Measurements from ENCODE around the gene MT1M.
A peak's percentile ranks its signal among the peaks of the same experiment; 100 is the strongest.

Gene MT1M

DNA sequence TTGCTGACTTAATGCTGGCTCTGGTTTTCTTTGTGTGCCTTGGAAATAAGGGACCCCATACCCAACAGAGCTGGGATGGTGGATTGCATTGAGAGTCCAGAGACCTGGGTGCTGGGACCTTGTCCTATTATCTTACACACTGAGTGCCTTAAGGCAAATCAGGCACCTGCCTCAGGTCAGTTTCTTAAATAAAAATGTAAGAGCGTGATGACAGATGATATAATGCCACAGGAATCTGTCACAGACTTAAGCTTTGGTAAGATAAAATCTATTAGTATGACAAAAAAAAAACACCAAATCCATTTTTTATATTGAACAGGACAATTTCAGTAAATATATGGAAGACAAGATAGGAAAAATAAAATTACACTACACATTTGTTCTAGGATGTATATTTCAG is 7.6 kb downstream of the MT1M start:
- Histone ChIP-seq H3K4me1 (ENCODE audit: control insufficient read depth, insufficient read depth, low read length) (peaks cover 24% of the 10 kb centered on the region), H3K27me3 (ENCODE audit: control insufficient read depth in 1 of 2, insufficient read depth in 2 of 2, low read length in 2 of 2) (peaks cover 43 to 80% of the 10 kb centered on the region in 2 donors), H3K9me3 (ENCODE audit: control insufficient read depth in 2 of 2, low read length in 2 of 2) (no peaks in the 10 kb centered on the region), H3K27ac (ENCODE audit: low read length) (no peak overlapping the region), H3K4me3 (ENCODE audit: low read length in 2 of 2) (no peak overlapping the region), H3K9ac (ENCODE audit: low read length in 2 of 2) (no peak overlapping the region), H3K36me3 (ENCODE audit: control insufficient read depth in 2 of 2, insufficient read depth in 2 of 2, low read length in 2 of 2) (no peaks in the 10 kb centered on the region)

- Histone ChIP-seq H3K36me3 (ENCODE audit: control insufficient read depth in 2 of 2, insufficient read depth in 2 of 2, low read length in 2 of 2) (no peaks in the 10 kb centered on the region), H3K9ac (ENCODE audit: low read length in 2 of 2) (no peak overlapping the region), H3K27me3 (ENCODE audit: control insufficient read depth in 1 of 2, insufficient read depth in 2 of 2, low read length in 2 of 2) (peaks cover 38 to 71% of the 10 kb centered on the region in 2 donors), H3K27ac (ENCODE audit: low read length) (no peak overlapping the region), H3K4me3 (ENCODE audit: low read length in 2 of 2) (no peak overlapping the region), H3K9me3 (ENCODE audit: control insufficient read depth in 2 of 2, low read length in 2 of 2) (no peaks in the 10 kb centered on the region), H3K4me1 (ENCODE audit: control insufficient read depth, insufficient read depth, low read length) (peaks cover 22% of the 10 kb centered on the region)
Measured at GRCh38 chr16:56641166-56641565, 8.7 kb downstream of the MT1M start.

DNA sequence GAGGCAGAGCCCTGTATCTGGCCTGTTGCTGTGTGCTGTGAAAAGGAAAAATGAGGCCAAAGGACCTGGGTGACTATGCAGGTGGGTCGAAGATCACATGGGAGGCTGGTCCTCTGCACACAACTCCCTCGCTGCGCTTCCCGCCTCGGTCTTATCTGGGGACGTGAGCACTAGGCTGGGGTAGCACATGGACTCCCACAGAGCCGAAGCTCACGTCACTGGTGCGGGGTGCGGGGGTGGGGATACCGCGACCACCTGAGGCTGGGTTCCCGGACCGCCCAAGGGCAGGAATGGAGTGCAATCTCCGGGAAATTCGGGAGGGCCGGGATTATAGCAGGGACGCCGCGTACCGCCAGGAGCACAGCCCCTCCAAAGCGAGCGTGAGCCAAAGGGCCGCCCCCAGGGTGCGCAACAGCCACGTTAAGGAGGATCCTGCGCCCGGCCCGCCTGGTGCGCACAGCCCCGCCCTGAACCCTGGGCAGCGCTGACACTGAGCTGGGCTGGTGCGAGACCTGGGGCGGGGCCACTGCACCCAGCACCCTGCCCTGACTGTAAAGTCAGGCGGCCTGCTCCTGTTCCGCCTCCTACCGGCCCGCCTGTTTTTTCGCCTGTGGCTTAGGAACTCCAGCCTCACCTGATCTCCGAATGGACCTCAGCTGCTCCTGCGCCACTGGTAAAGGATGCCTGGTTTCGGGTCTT is 10.8 kb downstream of the MT1M start:
- peaks cover 36 to 71% of the 10 kb centered on the region in 2 donors for H3K27me3 ChIP-seq (ENCODE audit: control insufficient read depth in 1 of 2, insufficient read depth in 2 of 2, low read length in 2 of 2)
- H3K27ac ChIP-seq (ENCODE audit: low read length), result peak overlapping the region; percentile 37
- H3K9ac ChIP-seq (ENCODE audit: low read length in 2 of 2), result no peak overlapping the region

DNA sequence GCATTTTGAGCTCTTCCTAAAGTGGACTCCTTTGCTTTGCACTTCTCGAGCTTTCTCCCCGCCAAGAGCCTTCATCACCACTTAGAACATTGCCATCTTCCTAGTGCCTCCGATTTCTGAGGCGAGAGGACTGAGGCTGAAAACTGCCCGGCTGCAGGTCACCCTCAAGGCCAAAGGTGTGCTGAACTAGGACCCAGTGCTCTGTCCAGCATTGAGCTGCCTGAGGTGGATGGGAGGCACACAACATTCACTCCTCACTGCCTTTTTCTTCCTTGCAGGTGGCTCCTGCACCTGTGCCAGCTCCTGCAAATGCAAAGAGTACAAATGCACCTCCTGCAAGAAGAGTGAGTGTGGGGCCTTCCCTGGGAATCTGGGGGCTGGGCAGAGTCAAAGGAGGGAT is 11.4 kb downstream of the MT1M start:
- Histone ChIP-seq H3K27ac (ENCODE audit: low read length) (no peak overlapping the region), H3K27me3 (ENCODE audit: control insufficient read depth in 1 of 2, insufficient read depth in 2 of 2, low read length in 2 of 2) (peaks cover 40 to 71% of the 10 kb centered on the region in 2 donors), H3K36me3 (ENCODE audit: control insufficient read depth in 2 of 2, insufficient read depth in 2 of 2, low read length in 2 of 2) (no peaks in the 10 kb centered on the region), H3K4me3 (ENCODE audit: low read length in 2 of 2) (peak overlapping the region in 1 of 2 donors; percentile 62), H3K9me3 (ENCODE audit: control insufficient read depth in 2 of 2, low read length in 2 of 2) (no peaks in the 10 kb centered on the region), H3K9ac (ENCODE audit: low read length in 2 of 2) (no peak overlapping the region), H3K4me1 (ENCODE audit: control insufficient read depth, insufficient read depth, low read length) (peaks cover 13% of the 10 kb centered on the region)

More for the DNA sequence above, 10.8 kb downstream of the MT1M start:
- peak overlapping the region; percentile 25 to 62 for H3K4me3 ChIP-seq (ENCODE audit: low read length in 2 of 2)
- H3K9me3 ChIP-seq (ENCODE audit: control insufficient read depth in 2 of 2, low read length in 2 of 2), result no peaks in the 10 kb centered on the region
- peaks cover 18% of the 10 kb centered on the region for H3K4me1 ChIP-seq (ENCODE audit: control insufficient read depth, insufficient read depth, low read length)
- no peaks in the 10 kb centered on the region for H3K36me3 ChIP-seq (ENCODE audit: control insufficient read depth in 2 of 2, insufficient read depth in 2 of 2, low read length in 2 of 2)

DNA sequence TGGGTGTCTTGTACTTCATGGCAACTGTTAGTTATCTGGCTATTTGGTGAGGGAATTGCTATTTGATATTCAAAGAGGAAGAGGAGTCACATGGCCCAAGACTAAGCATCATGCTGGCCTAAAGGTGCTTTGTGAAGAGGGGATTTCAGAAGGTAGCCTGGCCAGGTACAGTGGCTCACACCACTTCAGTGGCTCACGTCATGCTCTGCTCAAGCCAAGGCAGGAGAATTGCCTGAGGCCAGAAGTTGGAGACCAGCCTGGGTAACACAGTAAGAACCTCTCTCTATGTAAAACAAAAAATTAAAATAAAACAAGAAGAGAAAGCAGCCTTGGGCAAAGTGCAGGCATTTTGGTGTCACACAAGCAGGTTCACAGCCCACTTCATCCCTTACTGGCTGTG is 12.9 kb downstream of the MT1M start:
- H3K27ac ChIP-seq (ENCODE audit: low read length), result no peak overlapping the region
- peaks cover 13% of the 10 kb centered on the region for H3K4me1 ChIP-seq (ENCODE audit: control insufficient read depth, insufficient read depth, low read length)
- H3K36me3 ChIP-seq (ENCODE audit: control insufficient read depth in 2 of 2, insufficient read depth in 2 of 2, low read length in 2 of 2), result no peaks in the 10 kb centered on the region
- H3K4me3 ChIP-seq (ENCODE audit: low read length in 2 of 2), result no peak overlapping the region
- no peak overlapping the region for H3K9ac ChIP-seq (ENCODE audit: low read length in 2 of 2)
- no peaks in the 10 kb centered on the region for H3K9me3 ChIP-seq (ENCODE audit: control insufficient read depth in 2 of 2, low read length in 2 of 2)
- H3K27me3 ChIP-seq (ENCODE audit: control insufficient read depth in 1 of 2, insufficient read depth in 2 of 2, low read length in 2 of 2), result peaks cover 37 to 67% of the 10 kb centered on the region in 2 donors

- Histone ChIP-seq H3K27me3 (ENCODE audit: control insufficient read depth in 1 of 2, insufficient read depth in 2 of 2, low read length in 2 of 2) (peaks cover 34 to 65% of the 10 kb centered on the region in 2 donors), H3K4me1 (ENCODE audit: control insufficient read depth, insufficient read depth, low read length) (peaks cover 13% of the 10 kb centered on the region), H3K27ac (ENCODE audit: low read length) (no peak overlapping the region), H3K4me3 (ENCODE audit: low read length in 2 of 2) (no peak overlapping the region), H3K9me3 (ENCODE audit: control insufficient read depth in 2 of 2, low read length in 2 of 2) (no peaks in the 10 kb centered on the region), H3K36me3 (ENCODE audit: control insufficient read depth in 2 of 2, insufficient read depth in 2 of 2, low read length in 2 of 2) (no peaks in the 10 kb centered on the region), H3K9ac (ENCODE audit: low read length in 2 of 2) (no peak overlapping the region)
Measured at GRCh38 chr16:56645838-56646237, 13.4 kb downstream of the MT1M start.

DNA sequence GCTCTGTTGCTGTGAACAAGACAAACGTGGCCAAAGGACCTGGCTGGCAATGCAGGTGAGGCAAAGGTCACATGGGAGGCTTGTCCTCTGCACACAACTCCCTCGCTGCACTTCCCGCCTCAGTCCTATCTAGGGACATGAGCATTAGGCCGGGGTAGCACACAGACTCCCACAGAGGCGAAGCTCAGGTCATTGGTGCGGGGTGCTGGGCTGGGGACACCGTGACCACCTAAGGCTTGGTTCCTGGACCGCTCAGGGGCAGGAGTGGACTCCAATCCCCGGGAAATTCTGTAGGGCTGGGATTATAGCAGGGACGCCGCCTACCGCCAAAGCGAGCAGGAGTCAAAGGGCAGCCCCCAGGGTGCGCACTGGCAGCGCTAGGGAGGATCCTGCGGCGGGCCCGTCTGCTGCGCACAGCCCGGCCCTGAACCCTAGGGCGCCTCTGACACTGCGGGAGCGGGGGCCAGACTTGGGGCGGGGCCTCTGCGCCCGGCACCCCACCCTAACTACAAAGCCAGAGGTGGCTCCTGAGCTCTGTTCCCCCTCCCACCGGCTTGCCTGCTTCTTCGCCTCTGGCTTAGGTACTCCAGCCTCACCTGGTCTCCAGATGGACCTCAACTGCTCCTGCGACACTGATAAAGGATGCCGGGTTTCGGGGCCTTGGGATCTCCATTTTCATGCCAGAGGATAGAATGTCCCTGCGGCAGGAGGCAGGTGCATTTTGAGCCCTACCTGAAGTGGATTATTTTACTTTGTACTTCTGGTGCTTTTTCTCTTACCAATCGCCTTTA is 15.4 kb downstream of the MT1M start:
- Histone ChIP-seq H3K9ac (ENCODE audit: low read length in 2 of 2) (no peak overlapping the region), H3K4me3 (ENCODE audit: low read length in 2 of 2) (no peak overlapping the region), H3K9me3 (ENCODE audit: control insufficient read depth in 2 of 2, low read length in 2 of 2) (no peaks in the 10 kb centered on the region), H3K27me3 (ENCODE audit: control insufficient read depth in 1 of 2, insufficient read depth in 2 of 2, low read length in 2 of 2) (peaks cover 27 to 52% of the 10 kb centered on the region in 2 donors), H3K4me1 (ENCODE audit: control insufficient read depth, insufficient read depth, low read length) (peaks cover 11% of the 10 kb centered on the region), H3K27ac (ENCODE audit: low read length) (no peak overlapping the region), H3K36me3 (ENCODE audit: control insufficient read depth in 2 of 2, insufficient read depth in 2 of 2, low read length in 2 of 2) (no peaks in the 10 kb centered on the region)

GRCh38 chr16:56649271-56649670 is 16.8 kb downstream of the MT1M start:
- Histone ChIP-seq H3K9me3 (ENCODE audit: control insufficient read depth in 2 of 2, low read length in 2 of 2) (no peaks in the 10 kb centered on the region), H3K4me3 (ENCODE audit: low read length in 2 of 2) (no peak overlapping the region), H3K9ac (ENCODE audit: low read length in 2 of 2) (no peak overlapping the region), H3K36me3 (ENCODE audit: control insufficient read depth in 2 of 2, insufficient read depth in 2 of 2, low read length in 2 of 2) (no peaks in the 10 kb centered on the region), H3K27ac (ENCODE audit: low read length) (no peak overlapping the region), H3K27me3 (ENCODE audit: control insufficient read depth in 1 of 2, insufficient read depth in 2 of 2, low read length in 2 of 2) (peaks cover 25 to 38% of the 10 kb centered on the region in 2 donors), H3K4me1 (ENCODE audit: control insufficient read depth, insufficient read depth, low read length) (no peaks in the 10 kb centered on the region)

GRCh38 chr16:56649820-56650219 is 17.4 kb downstream of the MT1M start:
- H3K4me3 ChIP-seq (ENCODE audit: low read length in 2 of 2), result no peak overlapping the region
- H3K9me3 ChIP-seq (ENCODE audit: control insufficient read depth in 2 of 2, low read length in 2 of 2), result no peaks in the 10 kb centered on the region
- H3K9ac ChIP-seq (ENCODE audit: low read length in 2 of 2), result no peak overlapping the region
- H3K27me3 ChIP-seq (ENCODE audit: control insufficient read depth in 1 of 2, insufficient read depth in 2 of 2, low read length in 2 of 2), result peaks cover 20 to 34% of the 10 kb centered on the region in 2 donors
- H3K4me1 ChIP-seq (ENCODE audit: control insufficient read depth, insufficient read depth, low read length), result no peaks in the 10 kb centered on the region
- no peaks in the 10 kb centered on the region for H3K36me3 ChIP-seq (ENCODE audit: control insufficient read depth in 2 of 2, insufficient read depth in 2 of 2, low read length in 2 of 2)
- H3K27ac ChIP-seq (ENCODE audit: low read length), result no peak overlapping the region

DNA sequence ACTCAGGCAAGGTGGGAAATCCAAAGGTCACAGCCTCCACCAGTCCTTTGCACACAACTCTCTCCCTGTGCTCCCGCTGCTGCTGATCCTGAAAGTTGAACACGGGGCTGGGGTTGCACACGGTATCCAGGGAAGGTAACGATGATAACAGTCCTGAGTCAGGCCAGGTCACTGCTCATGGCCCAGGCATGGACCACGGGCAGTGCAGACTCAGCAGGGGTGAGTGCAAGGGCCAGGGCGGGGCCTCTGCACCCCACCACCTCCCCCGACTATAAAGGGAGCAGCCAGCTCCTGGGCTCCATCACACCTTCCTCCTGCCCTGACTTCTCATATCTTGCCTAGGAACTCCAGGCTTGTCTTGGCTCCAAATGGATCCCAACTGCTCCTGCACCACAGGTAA is 19.1 kb downstream of the MT1M start, which contains the start of gene MT1B:
Gene MT1B, plus strand, starts transcription at position 301 of the 400 bp plus-strand sequence. Its CDS starts 68 bp downstream, at position 369.
- H3K36me3 ChIP-seq (ENCODE audit: control insufficient read depth in 2 of 2, insufficient read depth in 2 of 2, low read length in 2 of 2), result no peaks in the 10 kb centered on the region
- H3K27ac ChIP-seq (ENCODE audit: low read length), result no peak within 1 kb of the TSS
- no peaks in the 10 kb centered on the region for H3K9me3 ChIP-seq (ENCODE audit: control insufficient read depth in 2 of 2, low read length in 2 of 2)
- H3K9ac ChIP-seq (ENCODE audit: low read length in 2 of 2), result no peak within 1 kb of the TSS
- peaks cover 20 to 28% of the 10 kb centered on the region in 2 donors for H3K27me3 ChIP-seq (ENCODE audit: control insufficient read depth in 1 of 2, insufficient read depth in 2 of 2, low read length in 2 of 2)
- no peak within 1 kb of the TSS for H3K4me3 ChIP-seq (ENCODE audit: low read length in 2 of 2)
- no peaks in the 10 kb centered on the region for H3K4me1 ChIP-seq (ENCODE audit: control insufficient read depth, insufficient read depth, low read length)

DNA sequence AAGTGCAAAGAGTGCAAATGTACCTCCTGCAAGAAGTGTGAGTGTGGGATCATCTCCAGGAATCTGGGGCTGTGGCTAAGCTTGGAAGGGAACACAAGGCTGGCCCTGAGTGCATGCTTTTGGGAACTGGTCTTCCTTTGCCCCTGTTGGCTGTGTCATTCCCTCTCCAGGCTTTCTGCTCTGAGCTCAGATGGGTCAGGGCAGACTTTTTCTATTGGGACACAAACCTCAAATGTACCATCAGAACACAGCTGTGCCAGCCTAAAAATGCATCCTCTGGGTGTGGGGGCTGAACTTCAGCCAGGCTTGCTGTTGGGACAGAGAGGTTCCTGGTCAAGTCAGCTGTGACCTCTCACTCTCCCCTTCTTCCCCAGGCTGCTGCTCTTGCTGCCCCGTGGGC is 20.1 kb downstream of the MT1M start:
- no peak overlapping the region for H3K27ac ChIP-seq (ENCODE audit: low read length)
- H3K4me1 ChIP-seq (ENCODE audit: control insufficient read depth, insufficient read depth, low read length), result no peaks in the 10 kb centered on the region
- H3K9me3 ChIP-seq (ENCODE audit: control insufficient read depth in 2 of 2, low read length in 2 of 2), result no peaks in the 10 kb centered on the region
- no peaks in the 10 kb centered on the region for H3K36me3 ChIP-seq (ENCODE audit: control insufficient read depth in 2 of 2, insufficient read depth in 2 of 2, low read length in 2 of 2)
- H3K4me3 ChIP-seq (ENCODE audit: low read length in 2 of 2), result no peak overlapping the region
- no peak overlapping the region for H3K9ac ChIP-seq (ENCODE audit: low read length in 2 of 2)
- peaks cover 19 to 25% of the 10 kb centered on the region in 2 donors for H3K27me3 ChIP-seq (ENCODE audit: control insufficient read depth in 1 of 2, insufficient read depth in 2 of 2, low read length in 2 of 2)

All from stomach smooth muscle (tissue), 2 donors.